Caco-2 (cell line): Measurements from ENCODE around the gene MRPL42. TPM values are rescaled to one million over a fixed set of nuclear protein-coding genes. Genes with fewer than 3 reads are reported as not detected.

Experiments used
- BruUV-seq: library from RNA; stranded (reverse); fragments of 400-500 nt; replicated peaks from 2 replicates; lab custom pipeline; 2021; lab: Mats Ljungman, UMichigan
- CTCF ChIA-PET: fragments of 300-600 bp; sonication (Branson Sonifier 250); formaldehyde crosslinking; loops from one replicate; lab custom pipeline; 2022; ENCODE audit warnings: antibody characterized with exemption; lab: Charles Lee
- POLR2A ChIA-PET: fragments of 300-600 bp; sonication (Branson Sonifier 250); formaldehyde crosslinking; loops from one replicate; lab custom pipeline; 2022; ENCODE audit warnings: antibody characterized with exemption; lab: Charles Lee
- DNase-seq, 2 experiments: peaks; one replicate each; pipeline versions ENCODE4 v3.0.0 to v3.0.0-alpha.2; 2020 to 2022
- H3K27me3 ChIP-seq: replicated peaks from 2 replicates; pipeline ENCODE4 v1.6.0; 2011; ENCODE audit warnings: low read length; ENCODE audit not compliant: control insufficient read depth, insufficient read depth
- H3K36me3 ChIP-seq: 2 replicates; pipeline ENCODE4 v1.5.1; 2011; ENCODE audit warnings: low read length; ENCODE audit not compliant: control insufficient read depth, insufficient read depth
- H3K4me1 ChIP-seq: fragments of 250-450 bp; sonication (Bioruptor Pico); 2 replicates; pipeline ENCODE4 v1.5.1; 2020; ENCODE audit warnings: mild to moderate bottlenecking
- H3K4me3 ChIP-seq: 2 replicates; pipeline ENCODE4 v1.5.1; 2011; ENCODE audit warnings: low read depth, mild to moderate bottlenecking, control low read depth, low read length
- H3K9me3 ChIP-seq: fragments of 250-450 bp; sonication (Bioruptor Pico); 2 replicates; pipeline ENCODE4 v1.5.1; 2020; ENCODE audit warnings: mild to moderate bottlenecking, moderate library complexity
- H3K27ac Mint-ChIP-seq: one replicate; pipeline ENCODE4 v1.8.0; 2022; ENCODE audit warnings: mixed read lengths; ENCODE audit not compliant: unreplicated experiment
- H3K27me3 Mint-ChIP-seq: one replicate; pipeline ENCODE4 v1.8.0; 2022; ENCODE audit warnings: mixed read lengths; ENCODE audit not compliant: insufficient read depth, unreplicated experiment
- H3K36me3 Mint-ChIP-seq: one replicate; pipeline ENCODE4 v1.8.0; 2022; ENCODE audit warnings: mild to moderate bottlenecking, mixed read lengths; ENCODE audit not compliant: insufficient read depth, unreplicated experiment
- H3K4me1 Mint-ChIP-seq: one replicate; pipeline ENCODE4 v1.8.0; 2022; ENCODE audit warnings: low read depth, mixed read lengths; ENCODE audit not compliant: unreplicated experiment
- H3K4me3 Mint-ChIP-seq: one replicate; pipeline ENCODE4 v1.8.0; 2022; ENCODE audit warnings: mild to moderate bottlenecking, moderate library complexity, mixed read lengths; ENCODE audit not compliant: unreplicated experiment
- H3K9me3 Mint-ChIP-seq: one replicate; pipeline ENCODE4 v1.8.0; 2022; ENCODE audit warnings: mixed read lengths; ENCODE audit not compliant: unreplicated experiment
- intact Hi-C: fragments of 100-400 bp; cut with micrococcal nuclease; formaldehyde crosslinking; loops from one replicate; pipeline ENCODE4 v1.10.0; 2022; ENCODE audit not compliant: unreplicated experiment
- total RNA-seq: library from RNA; stranded (reverse); gene quantifications from 2 replicates; pipeline ENCODE4 v1.2.3, GENCODE V29; 2022
- TF ChIP-seq, protein P1 (sequence below), 2 experiments: fragments of 200-600 bp in 1 of 2; IDR thresholded peaks; 1 replicate in 1 of 2; 2 replicates in 1 of 2; pipeline versions ENCODE4 v1.5.1 to v1.8.0; 2011 to 2022; ENCODE audit warnings: antibody characterized with exemption in 1 of 2, control low read depth in 1 of 2, inconsistent platforms in 1 of 2, low read depth in 1 of 2, low read length in 1 of 2, mild to moderate bottlenecking in 1 of 2, moderate library complexity in 1 of 2; ENCODE audit not compliant: insufficient read depth in 1 of 2, severe bottlenecking in 1 of 2, unreplicated experiment in 1 of 2

MRPL42 gene
- total RNA-seq, 1 experiment from 2014 or later = 77.0 TPM

DNA sequence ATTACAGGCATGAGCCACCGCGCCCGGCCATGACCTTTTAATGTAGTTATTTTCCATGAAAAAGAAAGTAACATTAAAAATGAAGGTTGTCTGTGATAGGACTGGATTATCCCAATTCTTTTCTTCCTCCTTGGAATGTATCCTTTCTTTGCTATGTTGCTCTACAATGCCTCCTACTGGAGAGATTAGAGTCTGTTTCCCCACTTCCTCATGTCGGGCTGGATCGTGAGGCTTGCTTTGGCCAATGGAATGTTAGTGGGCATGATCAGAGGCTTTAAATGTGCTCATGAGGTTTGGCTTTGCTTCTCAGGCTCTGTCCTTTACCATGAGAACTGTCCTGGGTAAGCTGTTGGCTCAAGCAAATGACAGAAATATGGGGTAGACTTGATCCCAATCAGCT is 70.5 kb downstream of the MRPL42 start:
- CTCF ChIA-PET = no interaction called here
- intact Hi-C loops = no loop called here
- POLR2A ChIA-PET = no interaction called here

GRCh38 chr12:93539821-93540220 is 72.5 kb downstream of the MRPL42 start:
- DNase-seq = no peak
- no TSS peak for BruUV-seq
- H3K36me3 ChIP-seq = no peaks in the 10 kb centered on the region
- no peaks in the 10 kb centered on the region for H3K27me3 ChIP-seq
- peaks cover 12% of the 10 kb centered on the region for H3K36me3 Mint-ChIP-seq
- intact Hi-C loops = no loop called here
- H3K4me1 ChIP-seq = peaks cover 10% of the 10 kb centered on the region; the same call in 1 of the 2 replicates
- ChIA-PET CTCF (no interaction called here), POLR2A (no interaction called here)
- no peak overlapping the region for H3K27ac Mint-ChIP-seq
- no peaks in the 10 kb centered on the region for H3K9me3 ChIP-seq
- TF ChIP-seq, protein P1, sequence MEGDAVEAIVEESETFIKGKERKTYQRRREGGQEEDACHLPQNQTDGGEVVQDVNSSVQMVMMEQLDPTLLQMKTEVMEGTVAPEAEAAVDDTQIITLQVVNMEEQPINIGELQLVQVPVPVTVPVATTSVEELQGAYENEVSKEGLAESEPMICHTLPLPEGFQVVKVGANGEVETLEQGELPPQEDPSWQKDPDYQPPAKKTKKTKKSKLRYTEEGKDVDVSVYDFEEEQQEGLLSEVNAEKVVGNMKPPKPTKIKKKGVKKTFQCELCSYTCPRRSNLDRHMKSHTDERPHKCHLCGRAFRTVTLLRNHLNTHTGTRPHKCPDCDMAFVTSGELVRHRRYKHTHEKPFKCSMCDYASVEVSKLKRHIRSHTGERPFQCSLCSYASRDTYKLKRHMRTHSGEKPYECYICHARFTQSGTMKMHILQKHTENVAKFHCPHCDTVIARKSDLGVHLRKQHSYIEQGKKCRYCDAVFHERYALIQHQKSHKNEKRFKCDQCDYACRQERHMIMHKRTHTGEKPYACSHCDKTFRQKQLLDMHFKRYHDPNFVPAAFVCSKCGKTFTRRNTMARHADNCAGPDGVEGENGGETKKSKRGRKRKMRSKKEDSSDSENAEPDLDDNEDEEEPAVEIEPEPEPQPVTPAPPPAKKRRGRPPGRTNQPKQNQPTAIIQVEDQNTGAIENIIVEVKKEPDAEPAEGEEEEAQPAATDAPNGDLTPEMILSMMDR (IDR thresholded peaks at IDR 0.05; ENCODE audit: insufficient read depth in 1 of 2, low read depth in 1 of 2, low read length in 1 of 2, severe bottlenecking in 1 of 2, unreplicated experiment in 1 of 2) = no peak
- H3K4me1 Mint-ChIP-seq = no peaks in the 10 kb centered on the region
- no peaks in the 10 kb centered on the region for H3K27me3 Mint-ChIP-seq
- no peak overlapping the region for H3K4me3 ChIP-seq
- H3K9me3 Mint-ChIP-seq = no peaks in the 10 kb centered on the region
- H3K4me3 Mint-ChIP-seq = no peak overlapping the region

More for the DNA sequence above, 70.5 kb downstream of the MRPL42 start:
- BruUV-seq = no TSS peak
- H3K36me3 ChIP-seq = no peaks in the 10 kb centered on the region
- no peak overlapping the region for H3K4me3 ChIP-seq
- no peak for DNase-seq
- H3K27me3 ChIP-seq = no peaks in the 10 kb centered on the region
- H3K9me3 Mint-ChIP-seq = no peaks in the 10 kb centered on the region
- TF ChIP-seq, protein P1 (IDR thresholded peaks at IDR 0.05; ENCODE audit: insufficient read depth in 1 of 2, low read depth in 1 of 2, low read length in 1 of 2, severe bottlenecking in 1 of 2, unreplicated experiment in 1 of 2) = peak in 1 of 2 experiments; percentile 12
- H3K4me1 ChIP-seq = peaks cover 10% of the 10 kb centered on the region; the same call in 1 of the 2 replicates
- no peak overlapping the region for H3K27ac Mint-ChIP-seq
- H3K27me3 Mint-ChIP-seq = no peaks in the 10 kb centered on the region
- H3K4me1 Mint-ChIP-seq = no peaks in the 10 kb centered on the region
- peaks cover 5% of the 10 kb centered on the region for H3K36me3 Mint-ChIP-seq
- H3K9me3 ChIP-seq = no peaks in the 10 kb centered on the region
- no peak overlapping the region for H3K4me3 Mint-ChIP-seq

- ChIA-PET POLR2A (interaction anchor here (0.6 kb wide), 1 partner anchor 35 kb away, joined by 3 read pairs; no protein-coding TSS in a partner anchor), CTCF (no interaction called here)
- H3K27me3 ChIP-seq = no peaks in the 10 kb centered on the region
- no peak overlapping the region for H3K4me3 ChIP-seq
- intact Hi-C loops = no loop called here
- no peaks in the 10 kb centered on the region for H3K36me3 ChIP-seq
- no peak for DNase-seq
- Mint-ChIP-seq H3K27me3 (no peaks in the 10 kb centered on the region), H3K36me3 (peaks cover 12% of the 10 kb centered on the region), H3K4me3 (no peak overlapping the region), H3K4me1 (no peaks in the 10 kb centered on the region), H3K27ac (no peak overlapping the region), H3K9me3 (no peaks in the 10 kb centered on the region)
- H3K9me3 ChIP-seq = no peaks in the 10 kb centered on the region
- TF ChIP-seq, protein P1 (IDR thresholded peaks at IDR 0.05; ENCODE audit: insufficient read depth in 1 of 2, low read depth in 1 of 2, low read length in 1 of 2, severe bottlenecking in 1 of 2, unreplicated experiment in 1 of 2) = no peak
- BruUV-seq = no TSS peak
- peaks cover 10% of the 10 kb centered on the region; the same call in 1 of the 2 replicates for H3K4me1 ChIP-seq
These were observed 73.2 kb downstream of the MRPL42 start for GRCh38 chr12:93540466-93540865.
